GM12865 (cell line): ENCODE results near the gene CFAP61.
"Not testable (repeated sequence)": the region's sequence is repeated elsewhere in the genome, so short reads cannot be mapped to it uniquely, and the experiment has no call there.

Experiments used
- DNase-seq: peaks from one replicate; pipeline ENCODE4 v3.0.0; 2010; ENCODE audit warnings: low read depth
- H3K4me3 ChIP-seq: 2 replicates; pipeline ENCODE4 v1.5.1; 2011; ENCODE audit warnings: mild to moderate bottlenecking, low read depth, low read length, control low read depth
- TF ChIP-seq, protein P1 (sequence below): IDR thresholded peaks from 2 replicates; pipeline ENCODE4 v1.5.1; 2011; ENCODE audit warnings: low read length, control low read depth, low read depth, inconsistent platforms; ENCODE audit not compliant: insufficient read depth; ENCODE audit errors: missing control alignments

CFAP61 gene

DNA sequence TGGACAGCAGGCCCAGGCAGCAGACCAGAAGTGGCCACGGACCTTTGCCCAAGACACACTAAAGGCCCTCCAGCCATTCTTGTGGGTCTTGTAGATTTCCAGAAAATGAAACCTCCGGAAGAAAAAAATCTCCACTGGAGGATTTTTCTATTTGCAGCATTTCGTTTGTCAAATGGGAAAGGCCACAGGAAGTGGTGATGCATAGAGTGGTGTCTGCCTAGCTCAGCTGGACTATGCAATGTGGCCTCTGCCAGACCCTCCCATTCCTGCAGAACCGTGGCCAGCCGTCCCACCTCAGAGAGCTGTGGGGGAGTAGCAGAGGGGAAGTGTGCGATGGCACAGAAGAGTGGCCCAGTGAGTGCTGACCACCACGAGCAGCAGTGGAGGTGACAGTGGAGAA is 291.6 kb downstream of the CFAP61 start:
- no peak for DNase-seq
- no peak overlapping the region for H3K4me3 ChIP-seq
- TF ChIP-seq, protein P1, sequence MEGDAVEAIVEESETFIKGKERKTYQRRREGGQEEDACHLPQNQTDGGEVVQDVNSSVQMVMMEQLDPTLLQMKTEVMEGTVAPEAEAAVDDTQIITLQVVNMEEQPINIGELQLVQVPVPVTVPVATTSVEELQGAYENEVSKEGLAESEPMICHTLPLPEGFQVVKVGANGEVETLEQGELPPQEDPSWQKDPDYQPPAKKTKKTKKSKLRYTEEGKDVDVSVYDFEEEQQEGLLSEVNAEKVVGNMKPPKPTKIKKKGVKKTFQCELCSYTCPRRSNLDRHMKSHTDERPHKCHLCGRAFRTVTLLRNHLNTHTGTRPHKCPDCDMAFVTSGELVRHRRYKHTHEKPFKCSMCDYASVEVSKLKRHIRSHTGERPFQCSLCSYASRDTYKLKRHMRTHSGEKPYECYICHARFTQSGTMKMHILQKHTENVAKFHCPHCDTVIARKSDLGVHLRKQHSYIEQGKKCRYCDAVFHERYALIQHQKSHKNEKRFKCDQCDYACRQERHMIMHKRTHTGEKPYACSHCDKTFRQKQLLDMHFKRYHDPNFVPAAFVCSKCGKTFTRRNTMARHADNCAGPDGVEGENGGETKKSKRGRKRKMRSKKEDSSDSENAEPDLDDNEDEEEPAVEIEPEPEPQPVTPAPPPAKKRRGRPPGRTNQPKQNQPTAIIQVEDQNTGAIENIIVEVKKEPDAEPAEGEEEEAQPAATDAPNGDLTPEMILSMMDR = no peak

DNA sequence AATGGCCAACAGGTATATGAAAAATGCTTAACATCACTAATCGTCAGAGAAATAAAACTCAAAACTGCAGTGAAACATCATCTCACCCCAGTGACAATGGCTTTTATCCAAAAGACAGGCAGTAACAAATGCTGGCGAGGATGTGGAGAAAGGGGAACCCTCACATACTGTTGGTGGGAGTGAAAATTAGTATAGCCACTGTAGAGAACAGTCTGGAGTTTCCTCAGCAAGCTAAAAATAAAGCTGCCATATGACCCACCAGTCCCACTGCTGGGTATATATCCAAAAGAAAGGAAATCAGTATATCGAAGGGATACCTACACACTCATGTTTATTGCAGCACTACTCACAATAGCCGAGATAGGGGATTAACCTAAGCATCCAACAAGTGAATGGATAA is 292.1 kb downstream of the CFAP61 start:
- H3K4me3 ChIP-seq = no peak overlapping the region
- TF ChIP-seq, protein P1 = no peak
- DNase-seq = no peak

DNA sequence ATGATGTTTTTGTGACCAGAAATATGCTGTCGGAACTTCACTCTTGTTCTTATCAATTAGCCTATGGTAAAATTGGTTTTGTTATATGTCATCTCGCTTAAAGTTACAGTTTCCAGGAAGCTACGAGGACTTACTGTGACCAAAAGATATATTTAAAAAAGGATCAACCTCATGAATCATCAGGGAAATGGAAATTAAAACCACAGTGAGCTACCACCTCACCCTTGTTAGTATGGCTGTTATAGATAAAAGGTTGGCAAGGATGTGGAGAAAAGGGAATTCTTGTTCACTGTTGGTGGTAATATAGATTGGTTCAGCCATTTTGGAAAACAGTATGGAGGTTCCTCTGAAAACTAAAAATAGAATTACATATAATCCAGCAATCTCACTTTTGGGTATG is 301.2 kb downstream of the CFAP61 start:
- TF ChIP-seq, protein P1 = no peak
- no peak overlapping the region for H3K4me3 ChIP-seq
- DNase-seq = no peak

DNA sequence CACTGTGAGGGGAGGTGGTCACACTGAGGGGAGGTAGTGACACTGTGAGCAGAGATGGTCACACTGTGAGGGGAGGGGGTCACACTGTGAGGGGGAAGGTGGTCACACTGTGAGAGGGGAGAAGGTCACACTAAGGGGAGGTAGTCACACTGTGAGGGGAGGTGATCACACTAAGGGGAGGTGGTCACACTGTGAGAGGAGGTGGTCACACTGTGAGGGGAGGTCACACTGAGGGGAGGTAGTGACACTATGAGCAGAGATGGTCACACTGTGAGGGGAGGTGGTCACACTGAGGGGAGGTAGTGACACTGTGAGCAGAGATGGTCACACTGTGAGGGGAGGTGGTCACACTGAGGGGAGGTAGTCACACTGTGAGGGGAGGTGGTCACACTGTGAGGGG is 303.2 kb downstream of the CFAP61 start:
- not testable (repeated sequence) for DNase-seq, H3K4me3 ChIP-seq

DNA sequence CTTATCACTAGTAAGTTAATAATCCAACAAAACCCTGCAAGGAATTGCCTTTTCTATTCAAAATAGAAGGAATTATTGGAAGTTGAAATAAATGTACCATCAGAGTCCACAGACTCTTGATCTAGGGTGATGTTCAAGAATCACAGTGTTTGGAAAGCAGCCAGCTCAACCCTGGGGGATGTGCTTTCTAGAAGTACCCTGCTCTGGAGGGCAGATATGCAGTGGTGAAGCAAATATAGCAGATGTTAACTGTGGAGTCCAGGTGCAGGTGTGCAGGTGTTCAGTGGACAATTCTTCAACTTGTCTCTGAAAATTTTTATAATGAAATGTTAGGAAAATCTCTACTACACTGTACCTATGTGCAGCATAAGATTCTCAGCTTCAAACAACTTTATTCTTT is 306.5 kb downstream of the CFAP61 start:
- TF ChIP-seq, protein P1 = no peak
- DNase-seq = no peak
- H3K4me3 ChIP-seq = no peak overlapping the region

DNA sequence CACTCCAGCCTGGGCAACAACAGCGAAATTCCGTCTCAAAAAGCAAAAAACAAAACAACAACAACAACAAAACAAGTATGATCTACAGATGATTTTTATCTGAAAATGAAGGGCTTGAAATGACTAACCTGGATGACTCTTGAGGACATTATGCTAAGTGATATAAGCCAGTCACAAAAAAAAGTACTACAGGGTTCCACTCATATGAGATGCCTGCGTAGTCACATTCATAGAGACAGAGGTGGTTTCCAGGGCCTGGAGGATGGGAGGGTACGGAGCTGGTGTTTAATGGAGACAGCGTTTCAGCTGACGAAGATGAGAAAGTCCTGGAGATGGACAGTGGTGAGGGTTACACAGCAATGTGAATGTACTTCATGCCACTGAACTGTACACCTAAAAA is 307.3 kb downstream of the CFAP61 start:
- no peak overlapping the region for H3K4me3 ChIP-seq
- TF ChIP-seq, protein P1 = no peak
- no peak for DNase-seq

DNA sequence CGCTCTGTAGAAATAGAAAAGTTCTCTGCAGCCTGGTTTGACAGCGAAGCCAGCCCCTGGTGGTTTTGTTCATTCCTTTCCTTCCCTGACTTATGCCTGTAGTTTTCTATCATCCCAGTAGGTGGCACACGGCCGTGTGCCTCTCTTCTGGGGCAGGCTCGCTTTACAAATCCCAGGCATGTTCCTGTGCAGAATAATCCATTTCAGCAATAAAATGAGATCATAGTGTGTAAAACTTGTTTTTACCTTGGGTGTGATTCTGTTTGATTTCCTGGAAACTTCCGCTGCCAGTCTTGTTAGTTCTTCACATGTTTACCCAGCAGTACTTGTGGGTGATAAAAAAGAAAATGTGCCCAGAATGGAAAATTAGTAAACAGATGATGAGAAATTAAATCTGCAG is 308.1 kb downstream of the CFAP61 start:
- TF ChIP-seq, protein P1 = peak; percentile 75
- peak; percentile 61 for DNase-seq
- H3K4me3 ChIP-seq = no peak overlapping the region
